Measurements from ENCODE around the gene GINM1. TPM values are rescaled to one million over a fixed set of nuclear protein-coding genes. Genes with fewer than 3 reads are reported as not detected.

Gene GINM1, protein sequence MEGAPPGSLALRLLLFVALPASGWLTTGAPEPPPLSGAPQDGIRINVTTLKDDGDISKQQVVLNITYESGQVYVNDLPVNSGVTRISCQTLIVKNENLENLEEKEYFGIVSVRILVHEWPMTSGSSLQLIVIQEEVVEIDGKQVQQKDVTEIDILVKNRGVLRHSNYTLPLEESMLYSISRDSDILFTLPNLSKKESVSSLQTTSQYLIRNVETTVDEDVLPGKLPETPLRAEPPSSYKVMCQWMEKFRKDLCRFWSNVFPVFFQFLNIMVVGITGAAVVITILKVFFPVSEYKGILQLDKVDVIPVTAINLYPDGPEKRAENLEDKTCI
- 10 to 100 TPM; 43.6 to 44.7 TPM for total RNA-seq

DNA sequence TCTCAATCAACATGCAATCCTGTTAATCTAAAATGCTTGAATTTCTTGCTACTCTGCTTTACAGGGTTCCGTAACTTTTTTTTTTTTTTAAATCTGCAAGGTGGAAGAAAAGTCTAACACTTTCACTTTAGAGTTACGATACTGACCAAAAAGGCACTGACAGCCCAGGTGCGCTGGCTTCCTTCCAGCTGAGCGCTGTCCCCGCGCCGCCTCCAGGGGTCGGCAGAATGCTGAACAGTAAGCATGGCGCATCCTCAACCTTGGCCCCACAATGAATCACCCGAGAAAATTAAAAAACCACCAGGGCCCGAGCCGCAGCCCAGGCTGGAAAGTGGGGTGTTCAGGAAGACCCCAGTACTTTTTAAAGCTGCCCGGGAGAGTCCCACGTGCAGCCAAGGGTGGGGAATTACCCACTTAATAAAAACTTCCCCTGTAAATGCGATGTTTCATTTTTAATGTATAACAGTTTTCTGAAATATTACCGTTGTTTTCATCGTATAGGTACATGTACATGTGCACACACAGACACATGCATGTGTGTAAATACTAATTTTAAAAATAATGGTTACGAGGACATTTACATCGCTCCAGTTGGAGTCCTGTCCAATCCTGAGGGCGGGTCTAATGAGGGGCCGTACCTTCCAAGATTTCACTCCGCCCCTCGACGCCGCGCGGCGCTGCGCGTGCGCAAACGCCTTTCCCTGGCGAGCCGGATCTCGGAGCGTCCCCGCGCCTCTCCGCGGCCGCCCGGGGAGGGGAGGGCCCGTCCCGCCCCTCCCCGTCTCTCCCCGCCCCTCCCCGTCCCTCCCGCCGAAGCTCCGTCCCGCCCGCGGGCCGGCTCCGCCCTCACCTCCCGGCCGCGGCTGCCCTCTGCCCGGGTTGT is at the start of gene GINM1:
GINM1 (plus strand) TSS at position 849 of the 883 bp plus-strand sequence. CDS start 40 bp downstream, outside the sequence.
- H3K36me3 ChIP-seq, result no peaks in the 10 kb centered on the region
- H3K27ac ChIP-seq, result peak within 1 kb of the TSS; percentile 88 to 92
- H3K4me1 ChIP-seq (replicated peaks), result no peaks in the 10 kb centered on the region
- peak; percentile 90 for DNase-seq (ENCODE audit: low spot score)
- no peaks in the 10 kb centered on the region for H3K9me3 ChIP-seq
- H3K27me3 ChIP-seq (replicated peaks; ENCODE audit: insufficient read depth), result no peaks in the 10 kb centered on the region
- H3K4me3 ChIP-seq, result peak within 1 kb of the TSS; percentile 79 to 94
- WGBS, result 1% methylated on average over 54 of the region's 59 CpGs
- intact Hi-C loops (cut with DNase I), result loop anchor here (10.0 kb wide), 4 partner anchors 79 to 359 kb away; partner anchors contain the start of genes KATNA1, LATS1, LRP11 and RAET1G
- TF ChIP-seq POLR2AphosphoS5 (IDR thresholded peaks at IDR 0.05) (peak; percentile 72), POLR2A (IDR thresholded peaks at IDR 0.05) (no peak)
- TF ChIP-seq, protein P1, sequence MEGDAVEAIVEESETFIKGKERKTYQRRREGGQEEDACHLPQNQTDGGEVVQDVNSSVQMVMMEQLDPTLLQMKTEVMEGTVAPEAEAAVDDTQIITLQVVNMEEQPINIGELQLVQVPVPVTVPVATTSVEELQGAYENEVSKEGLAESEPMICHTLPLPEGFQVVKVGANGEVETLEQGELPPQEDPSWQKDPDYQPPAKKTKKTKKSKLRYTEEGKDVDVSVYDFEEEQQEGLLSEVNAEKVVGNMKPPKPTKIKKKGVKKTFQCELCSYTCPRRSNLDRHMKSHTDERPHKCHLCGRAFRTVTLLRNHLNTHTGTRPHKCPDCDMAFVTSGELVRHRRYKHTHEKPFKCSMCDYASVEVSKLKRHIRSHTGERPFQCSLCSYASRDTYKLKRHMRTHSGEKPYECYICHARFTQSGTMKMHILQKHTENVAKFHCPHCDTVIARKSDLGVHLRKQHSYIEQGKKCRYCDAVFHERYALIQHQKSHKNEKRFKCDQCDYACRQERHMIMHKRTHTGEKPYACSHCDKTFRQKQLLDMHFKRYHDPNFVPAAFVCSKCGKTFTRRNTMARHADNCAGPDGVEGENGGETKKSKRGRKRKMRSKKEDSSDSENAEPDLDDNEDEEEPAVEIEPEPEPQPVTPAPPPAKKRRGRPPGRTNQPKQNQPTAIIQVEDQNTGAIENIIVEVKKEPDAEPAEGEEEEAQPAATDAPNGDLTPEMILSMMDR (IDR thresholded peaks at IDR 0.05), result peak in 3 of 4 experiments; percentile 44 to 68 (median 64)

DNA sequence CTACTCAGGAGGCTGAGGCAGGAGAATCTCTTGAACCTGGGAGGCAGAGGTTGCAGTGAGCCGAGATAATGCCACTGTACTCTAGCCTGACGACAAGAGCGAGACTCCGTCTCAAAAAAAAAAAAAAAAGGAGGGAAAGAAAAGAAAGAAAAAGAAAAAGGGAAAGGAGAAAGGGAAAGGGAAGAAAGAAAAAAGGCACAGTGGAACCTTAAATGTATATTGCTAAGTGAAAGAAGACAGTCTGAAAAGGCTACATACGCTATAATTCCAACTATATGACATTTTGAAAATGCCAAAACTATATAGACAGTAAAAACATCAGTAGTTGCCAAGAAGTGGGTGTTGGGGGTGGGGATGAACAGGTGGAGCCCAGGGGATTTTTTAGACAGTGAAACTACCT is 36.5 kb upstream of the GINM1 start:
- intact Hi-C loops (cut with DNase I), result no loop called here
- H3K27ac ChIP-seq, result no peak overlapping the region
- 99% methylated on average over 5 of the region's 5 CpGs for WGBS

DNA sequence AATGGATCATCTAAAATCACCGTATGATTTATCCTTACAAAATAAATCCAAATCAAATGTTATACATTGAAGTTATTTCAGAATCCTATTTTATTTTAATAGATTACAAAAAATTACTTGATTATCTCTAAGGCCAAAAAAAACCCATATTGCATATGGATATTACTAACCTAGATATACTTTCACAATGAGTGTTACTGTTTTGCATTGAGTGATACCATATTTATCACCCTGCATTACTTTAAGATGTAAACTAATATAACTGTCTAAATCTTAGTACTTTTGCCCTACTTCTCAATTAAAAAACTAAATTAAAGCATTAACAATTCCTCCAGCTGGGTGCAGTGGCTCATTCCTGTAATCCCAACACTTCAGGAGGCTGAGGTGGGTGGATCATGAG is 31.4 kb upstream of the GINM1 start:
- DNase-seq (ENCODE audit: low spot score), result no peak
- TF ChIP-seq POLR2A (IDR thresholded peaks at IDR 0.05) (no peak), POLR2AphosphoS5 (IDR thresholded peaks at IDR 0.05) (no peak)
- TF ChIP-seq, protein P1 (IDR thresholded peaks at IDR 0.05), result no peak
- intact Hi-C loops (cut with DNase I), result no loop called here
- 89% methylated on average over 1 of the region's 1 CpG for WGBS
- no peaks in the 10 kb centered on the region for H3K9me3 ChIP-seq
- no peaks in the 10 kb centered on the region for H3K27me3 ChIP-seq (replicated peaks; ENCODE audit: insufficient read depth)
- no peaks in the 10 kb centered on the region for H3K4me1 ChIP-seq (replicated peaks)
- H3K36me3 ChIP-seq, result no peaks in the 10 kb centered on the region
- H3K4me3 ChIP-seq, result no peak overlapping the region
- H3K27ac ChIP-seq, result no peak overlapping the region

More for the DNA sequence above, 36.5 kb upstream of the GINM1 start:
- H3K4me1 ChIP-seq (replicated peaks), result no peaks in the 10 kb centered on the region
- H3K36me3 ChIP-seq, result no peaks in the 10 kb centered on the region
- TF ChIP-seq POLR2A (IDR thresholded peaks at IDR 0.05) (no peak), POLR2AphosphoS5 (IDR thresholded peaks at IDR 0.05) (no peak)
- TF ChIP-seq, protein P1 (IDR thresholded peaks at IDR 0.05), result no peak
- DNase-seq (ENCODE audit: low spot score), result no peak
- H3K27me3 ChIP-seq (replicated peaks; ENCODE audit: insufficient read depth), result no peaks in the 10 kb centered on the region
- H3K9me3 ChIP-seq, result no peaks in the 10 kb centered on the region
- H3K4me3 ChIP-seq, result no peak overlapping the region

DNA sequence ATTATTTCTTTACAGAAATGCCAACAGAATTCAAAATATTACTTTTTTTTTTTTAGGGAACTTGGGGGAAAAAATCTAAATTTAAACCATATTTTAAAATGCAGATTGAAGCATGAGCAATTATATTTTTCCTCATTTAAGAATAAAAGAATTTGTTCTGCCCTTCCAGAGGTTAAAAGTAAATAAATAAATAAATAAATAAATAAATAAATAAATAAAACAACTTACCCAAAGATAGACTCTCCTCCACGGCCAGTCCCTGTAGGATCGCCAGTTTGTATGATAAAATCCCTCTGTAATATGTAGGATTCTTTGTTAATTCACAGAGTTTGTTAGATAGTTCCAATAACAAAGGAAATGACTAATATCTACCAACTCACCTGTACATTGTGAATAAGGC is 25.0 kb upstream of the GINM1 start:
- intact Hi-C loops (cut with DNase I), result no loop called here
- Histone ChIP-seq H3K27me3 (replicated peaks; ENCODE audit: insufficient read depth) (no peaks in the 10 kb centered on the region), H3K9me3 (no peaks in the 10 kb centered on the region), H3K4me3 (no peak overlapping the region), H3K27ac (no peak overlapping the region), H3K36me3 (no peaks in the 10 kb centered on the region), H3K4me1 (replicated peaks) (peaks cover 6% of the 10 kb centered on the region)
- TF ChIP-seq POLR2A (IDR thresholded peaks at IDR 0.05) (no peak), POLR2AphosphoS5 (IDR thresholded peaks at IDR 0.05) (no peak)
- TF ChIP-seq, protein P1 (IDR thresholded peaks at IDR 0.05), result no peak
- no peak for DNase-seq (ENCODE audit: low spot score)
- WGBS, result 81% methylated on average over 2 of the region's 2 CpGs
